Stomach (tissue), 9 donors: ENCODE data around the gene GDI2. TPM values are rescaled to one million over a fixed set of nuclear protein-coding genes. Genes with fewer than 3 reads are reported as not detected.

Experiments used
- DNase-seq, 2 donors: peaks; one replicate each; pipeline versions ENCODE4 v3.0.0 to v3.0.0-alpha.2; 2013 to 2019
- H3K27ac ChIP-seq, 5 donors: fragments of 200-600 bp in 4 of 5; sonication (generic) in 4 of 5; one replicate each; pipeline ENCODE4 v1.5.1; 2013 to 2019; ENCODE audit warnings: mild to moderate bottlenecking in 1 of 5, moderate library complexity in 1 of 5
- H3K27me3 ChIP-seq, 3 donors: fragments of 200-600 bp; sonication (generic); one replicate each; pipeline ENCODE4 v1.5.1; 2017 to 2019; ENCODE audit warnings: mixed run types in 1 of 3
- H3K36me3 ChIP-seq, 4 donors: fragments of 200-600 bp; sonication (generic); 1 replicate in 3 of 4; 2 replicates in 1 of 4; pipeline ENCODE4 v1.5.1; 2016 to 2019
- H3K4me1 ChIP-seq, 4 donors: fragments of 200-600 bp; sonication (generic); one replicate each; pipeline ENCODE4 v1.5.1; 2016 to 2019
- H3K4me3 ChIP-seq, 4 donors: fragments of 200-600 bp; sonication (generic) in 3 of 4; one replicate each; pipeline ENCODE4 v1.5.1; 2016 to 2019; ENCODE audit warnings: mild to moderate bottlenecking in 1 of 4
- H3K9me3 ChIP-seq, 4 donors: fragments of 200-600 bp; sonication (generic); one replicate each; pipeline ENCODE4 v1.5.1; 2016 to 2019
- CTCF ChIP-seq, 7 experiments: fragments of 450-650 bp in 4 of 7; fragments of 200-600 bp in 3 of 7; sonication (generic) in 3 of 7; IDR thresholded peaks; one replicate each; pipeline ENCODE4 v1.5.1; 2016 to 2019; ENCODE audit warnings: antibody characterized with exemption in 7 of 7, control low read depth in 2 of 7, mild to moderate bottlenecking in 1 of 7
- EP300 ChIP-seq: sonication (generic); formaldehyde crosslinking; IDR thresholded peaks from one replicate; pipeline ENCODE4 v1.6.1; 2017; ENCODE audit warnings: antibody characterized with exemption
- POLR2A ChIP-seq, 4 donors: fragments of 450-650 bp; IDR thresholded peaks; one replicate each; pipeline ENCODE4 v1.6.1; 2016; ENCODE audit warnings: antibody characterized with exemption in 4 of 4, control low read depth in 2 of 4, mild to moderate bottlenecking in 1 of 4, moderate library complexity in 1 of 4
- POLR2AphosphoS5 ChIP-seq, 3 donors: sonication (generic); formaldehyde crosslinking; IDR thresholded peaks; one replicate each; pipeline ENCODE4 v1.6.1; 2016; ENCODE audit warnings: antibody characterized with exemption in 3 of 3
- WGBS, 5 donors: extraction: QIAGEN DNeasy Blood & Tissue Kit in 3 of 5; methylation state at CpG; one replicate each; pipeline versions ENCODE4 v1.1.5 to v1.1.7; 2013 to 2018; 5-methylcytosine and 5-hydroxymethylcytosine counted together
- intact Hi-C: fragments of 100-400 bp; cut with DNase I; formaldehyde crosslinking; loops from one replicate; pipeline ENCODE4 v1.15.1; 2023; ENCODE audit warnings: low total_unique reads
- polyA plus RNA-seq, 3 donors: library from polyadenylated mRNA; stranded (reverse); fragments of 200-250 nt; gene quantifications; one replicate each; pipeline ENCODE4 v1.2.3, GENCODE V29; 2013
- total RNA-seq, 5 donors: library from RNA; depleted of rRNA; stranded (reverse); fragments of >200 nt; gene quantifications; one replicate each; pipeline versions ENCODE4 v1.1.0 to v1.2.3, GENCODE V29; 2014 to 2016
- donor health status: healthy with polysubstance abuse.
- donor health status: Bipolar disorder and iron deficiency.
- donor health status: healthy.

Gene GDI2
- total and polyA plus RNA-seq, 8 donors: 63.4 to 600 (median 157) TPM

- no peaks in the 10 kb centered on the region for H3K27me3 ChIP-seq
- DNase-seq: no peak
- no peaks in the 10 kb centered on the region for H3K4me1 ChIP-seq
- no peak for TF ChIP-seq EP300
- no peak for TF ChIP-seq POLR2AphosphoS5 (IDR thresholded peaks at IDR 0.05)
- TF ChIP-seq CTCF (IDR thresholded peaks at IDR 0.05): no peak
- TF ChIP-seq POLR2A (IDR thresholded peaks at IDR 0.05): no peak
- H3K36me3 ChIP-seq: peaks cover 19 to 87% (median 74%) of the 10 kb centered on the region in 4 donors
- H3K27ac ChIP-seq: no peak overlapping the region
- intact Hi-C loops: no loop called here
- no peaks in the 10 kb centered on the region for H3K9me3 ChIP-seq
- 86 to 94% (median 88%) methylated on average over 4 of the region's 4 CpGs for WGBS, 5 donors
- no peak overlapping the region for H3K4me3 ChIP-seq
Measured at GRCh38 chr10:5730766-5731165, 82.5 kb downstream of the GDI2 start.

- H3K27ac ChIP-seq: no peak overlapping the region
- no peaks in the 10 kb centered on the region for H3K27me3 ChIP-seq
- 71 to 85% (median 81%) methylated on average over 2 of the region's 2 CpGs for WGBS, 5 donors
Measured at GRCh38 chr10:5723692-5724091, 89.5 kb downstream of the GDI2 start.

GRCh38 chr10:5720182-5720581, 93.1 kb downstream of the GDI2 start:
- TF ChIP-seq EP300 (no peak), POLR2A (IDR thresholded peaks at IDR 0.05) (no peak), CTCF (IDR thresholded peaks at IDR 0.05) (no peak), POLR2AphosphoS5 (IDR thresholded peaks at IDR 0.05) (no peak)
- Histone ChIP-seq H3K27me3 (no peaks in the 10 kb centered on the region), H3K4me3 (no peak overlapping the region), H3K27ac (no peak overlapping the region), H3K4me1 (peaks cover 0 to 4% (median 0%) of the 10 kb centered on the region in 4 donors), H3K9me3 (no peaks in the 10 kb centered on the region), H3K36me3 (peaks cover 8 to 36% (median 28%) of the 10 kb centered on the region in 4 donors)
- DNase-seq: no peak
- intact Hi-C loops: no loop called here
- 91 to 97% (median 95%) methylated on average over 7 of the region's 7 CpGs for whole genome bisulfite sequencing, 5 donors

More at GRCh38 chr10:5723692-5724091, 89.5 kb downstream of the GDI2 start:
- H3K9me3 ChIP-seq: no peaks in the 10 kb centered on the region
- H3K4me3 ChIP-seq: no peak overlapping the region
- H3K36me3 ChIP-seq: peaks cover 15 to 66% (median 56%) of the 10 kb centered on the region in 4 donors
- TF ChIP-seq CTCF (IDR thresholded peaks at IDR 0.05) (no peak), POLR2A (IDR thresholded peaks at IDR 0.05) (no peak), POLR2AphosphoS5 (IDR thresholded peaks at IDR 0.05) (no peak), EP300 (no peak)
- no peak for DNase-seq
- intact Hi-C loops: no loop called here
- peaks cover 0 to 4% (median 0%) of the 10 kb centered on the region in 4 donors for H3K4me1 ChIP-seq

GRCh38 chr10:5719546-5719945, 93.7 kb downstream of the GDI2 start:
- H3K9me3 ChIP-seq: no peaks in the 10 kb centered on the region
- no peak overlapping the region for H3K4me3 ChIP-seq
- peaks cover 3 to 30% (median 23%) of the 10 kb centered on the region in 4 donors for H3K36me3 ChIP-seq
- no peak for TF ChIP-seq POLR2A (IDR thresholded peaks at IDR 0.05)
- H3K27ac ChIP-seq: no peak overlapping the region
- peaks cover 0 to 4% (median 0%) of the 10 kb centered on the region in 4 donors for H3K4me1 ChIP-seq
- 85 to 95% (median 92%) methylated on average over 3 of the region's 3 CpGs for WGBS, 5 donors
- intact Hi-C loops: no loop called here
- no peaks in the 10 kb centered on the region for H3K27me3 ChIP-seq
- no peak for DNase-seq

Other genes starting within 250 kb of the GDI2 start
- gene ASB13, start 146.8 kb downstream of the GDI2 start, total RNA-seq: 10 to 100 TPM in 4 of 5 donors, under 1 TPM in 1; 0.89 to 15.6 (median 14.1) TPM
- 10 to 100 TPM; 21.2 to 27.5 (median 25.1) TPM for gene ASB13, start 146.8 kb downstream of the GDI2 start, polyA plus RNA-seq
- gene TASOR2, start 128.6 kb downstream of the GDI2 start, total RNA-seq: 100 to 1,000 TPM in 2 of 5 donors, 10 to 100 TPM in 3; 14.5 to 362 (median 88.4) TPM
- 1 to 10 TPM; 6.0 to 8.2 (median 6.0) TPM for gene TASOR2, start 128.6 kb downstream of the GDI2 start, polyA plus RNA-seq
- gene ANKRD16, start 76.5 kb upstream of the GDI2 start, total RNA-seq: 100 to 1,000 TPM in 2 of 5 donors, 1 to 10 TPM in 3; 2.2 to 233 (median 8.4) TPM
- 1 to 10 TPM; 5.1 to 8.7 (median 7.0) TPM for gene ANKRD16, start 76.5 kb upstream of the GDI2 start, polyA plus RNA-seq
- 100 to 1,000 TPM in 3 of 5 donors, 10 to 100 TPM in 2; 42.6 to 192 (median 110) TPM for gene FBH1, start 76.8 kb upstream of the GDI2 start, total RNA-seq
- gene FBH1, start 76.8 kb upstream of the GDI2 start, polyA plus RNA-seq: 10 to 100 TPM; 38.4 to 51.4 (median 40.3) TPM
- 10 to 100 TPM in 3 of 5 donors, 1 to 10 TPM in 2; 6.7 to 63.0 (median 16.1) TPM for gene IL15RA, start 164.1 kb upstream of the GDI2 start, total RNA-seq
- 10 to 100 TPM; 13.9 to 26.1 (median 15.7) TPM for gene IL15RA, start 164.1 kb upstream of the GDI2 start, polyA plus RNA-seq
- 1 to 10 TPM in 2 of 5 donors, under 1 TPM in 1, not detected in 2; 0.45 to 2.3 (median 1.5) TPM for gene IL2RA, start 248.9 kb upstream of the GDI2 start, total RNA-seq
- 1 to 10 TPM in 1 of 3 donors, under 1 TPM in 2; 0.46 to 1.3 (median 0.60) TPM for gene IL2RA, start 248.9 kb upstream of the GDI2 start, polyA plus RNA-seq